GM15510 (cell line): Measurements from ENCODE around the gene ELK3.

Experiments used
- POLR2A ChIP-seq: IDR thresholded peaks from 3 replicates; pipeline ENCODE4 v1.6.1; 2011; ENCODE audit warnings: borderline replicate concordance; ENCODE audit not compliant: insufficient read length; ENCODE audit errors: extremely low read depth

ELK3 gene

GRCh38 chr12:96197503-96198272 is 3.5 kb downstream of the ELK3 start:
- TF ChIP-seq POLR2A = no peak

GRCh38 chr12:96198965-96199364 is 4.8 kb downstream of the ELK3 start:
- no peak for TF ChIP-seq POLR2A

GRCh38 chr12:96199464-96199863 is 5.3 kb downstream of the ELK3 start:
- TF ChIP-seq POLR2A = no peak

- no peak for TF ChIP-seq POLR2A
Measured at GRCh38 chr12:96201272-96202227, 7.4 kb downstream of the ELK3 start.

- TF ChIP-seq POLR2A = no peak
Measured at GRCh38 chr12:96204381-96204780, 10.2 kb downstream of the ELK3 start.

GRCh38 chr12:96205908-96206307 is 11.7 kb downstream of the ELK3 start:
- no peak for TF ChIP-seq POLR2A

GRCh38 chr12:96206936-96207662 is 12.9 kb downstream of the ELK3 start:
- TF ChIP-seq POLR2A = no peak

- no peak for TF ChIP-seq POLR2A
Measured at GRCh38 chr12:96208346-96208745, 14.2 kb downstream of the ELK3 start.

- no peak for TF ChIP-seq POLR2A
Measured at GRCh38 chr12:96208801-96209549, 14.8 kb downstream of the ELK3 start.

GRCh38 chr12:96210376-96211055 is 16.3 kb downstream of the ELK3 start:
- TF ChIP-seq POLR2A = no peak

GRCh38 chr12:96211988-96212387 is 17.8 kb downstream of the ELK3 start:
- TF ChIP-seq POLR2A = no peak

- TF ChIP-seq POLR2A = no peak
Measured at GRCh38 chr12:96212456-96213375, 18.5 kb downstream of the ELK3 start.

- no peak for TF ChIP-seq POLR2A
Measured at GRCh38 chr12:96213869-96214268, 19.7 kb downstream of the ELK3 start.
